GM11168 (cell line): ENCODE data around the gene C1QTNF1.

Source experiments
- in situ Hi-C: fragments of 300-500 bp; cut with MboI; formaldehyde crosslinking; loops from one replicate; pipeline ENCODE4 v1.12.0; 2022; ENCODE audit warnings: low sequenced_read_pairs; ENCODE audit not compliant: unreplicated experiment

The C1QTNF1 gene

DNA sequence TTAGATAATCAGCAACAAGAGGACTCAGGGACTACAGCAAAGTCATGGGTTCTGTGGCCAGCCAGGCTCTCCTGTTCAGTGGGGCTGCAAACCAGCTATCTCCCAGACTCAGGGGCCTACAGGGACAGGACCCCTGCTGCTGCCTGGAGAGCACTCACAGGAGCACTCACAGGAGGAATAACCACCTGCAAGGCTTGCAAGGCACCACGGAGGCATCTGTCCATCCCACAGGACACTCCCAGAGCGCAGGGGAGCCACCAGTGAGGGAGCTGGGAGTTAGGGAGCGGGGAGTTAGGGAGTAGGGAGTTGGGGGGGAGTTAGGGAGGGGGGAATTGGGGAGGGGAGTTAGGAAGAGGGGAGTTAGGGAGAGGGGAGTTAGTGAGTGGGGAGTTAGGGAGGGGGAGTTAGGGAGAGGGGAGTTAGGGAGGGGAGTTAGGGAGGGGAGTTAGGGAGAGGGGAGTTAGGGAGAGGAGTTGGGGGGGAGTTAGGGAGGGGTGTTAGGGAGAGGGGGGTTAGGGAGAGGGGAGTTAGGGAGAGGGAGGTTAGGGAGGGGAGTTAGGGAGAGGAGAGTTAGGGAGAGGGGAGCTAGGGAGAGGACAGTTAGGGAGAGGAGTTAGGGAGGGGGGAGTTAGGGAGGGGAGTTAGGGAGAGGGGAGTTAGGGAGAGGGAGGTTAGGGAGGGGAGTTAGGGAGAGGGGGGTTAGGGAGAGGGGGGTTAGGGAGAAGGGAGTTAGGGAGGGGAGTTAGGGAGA lies 20.1 kb upstream of the C1QTNF1 start:
- in situ Hi-C loops: no loop called here

- in situ Hi-C loops: no loop called here
These were observed 18.7 kb upstream of the C1QTNF1 start for GRCh38 chr17:79005063-79005861.

GRCh38 chr17:79006046-79006445 lies 17.9 kb upstream of the C1QTNF1 start:
- in situ Hi-C loops: no loop called here

DNA sequence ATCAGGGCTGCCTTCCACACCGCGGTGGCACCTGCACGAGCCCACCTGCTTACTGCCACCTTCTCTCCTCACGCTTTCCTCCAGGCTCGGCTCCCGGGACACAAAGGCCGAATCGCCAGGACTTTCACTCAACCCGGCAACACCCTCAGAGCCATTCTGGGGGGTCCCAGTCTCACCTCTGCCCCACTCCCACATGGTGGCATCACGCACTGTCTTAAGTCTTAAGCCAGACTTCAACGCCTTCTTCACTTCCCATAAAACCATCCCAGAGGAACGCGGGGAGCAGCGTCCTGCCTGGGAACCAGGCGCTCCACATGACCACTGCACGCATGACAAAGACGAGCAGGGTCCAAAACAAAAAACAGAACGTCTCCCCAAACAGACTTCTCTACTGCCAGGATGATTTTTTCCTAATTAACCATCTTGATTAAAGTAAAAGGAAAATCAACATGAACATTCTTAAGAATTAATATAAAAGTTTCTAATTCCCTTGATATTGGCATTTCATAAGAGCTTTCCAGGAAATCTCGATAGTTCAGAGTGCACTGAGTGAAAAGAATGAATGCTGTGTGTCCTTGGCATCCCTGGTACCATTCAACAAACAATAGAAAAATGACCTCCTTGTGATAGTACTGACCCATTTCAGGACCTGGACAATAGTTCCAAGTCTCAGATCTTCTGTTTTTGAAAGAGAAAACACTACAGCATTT lies 17.0 kb upstream of the C1QTNF1 start:
- in situ Hi-C loops: no loop called here

DNA sequence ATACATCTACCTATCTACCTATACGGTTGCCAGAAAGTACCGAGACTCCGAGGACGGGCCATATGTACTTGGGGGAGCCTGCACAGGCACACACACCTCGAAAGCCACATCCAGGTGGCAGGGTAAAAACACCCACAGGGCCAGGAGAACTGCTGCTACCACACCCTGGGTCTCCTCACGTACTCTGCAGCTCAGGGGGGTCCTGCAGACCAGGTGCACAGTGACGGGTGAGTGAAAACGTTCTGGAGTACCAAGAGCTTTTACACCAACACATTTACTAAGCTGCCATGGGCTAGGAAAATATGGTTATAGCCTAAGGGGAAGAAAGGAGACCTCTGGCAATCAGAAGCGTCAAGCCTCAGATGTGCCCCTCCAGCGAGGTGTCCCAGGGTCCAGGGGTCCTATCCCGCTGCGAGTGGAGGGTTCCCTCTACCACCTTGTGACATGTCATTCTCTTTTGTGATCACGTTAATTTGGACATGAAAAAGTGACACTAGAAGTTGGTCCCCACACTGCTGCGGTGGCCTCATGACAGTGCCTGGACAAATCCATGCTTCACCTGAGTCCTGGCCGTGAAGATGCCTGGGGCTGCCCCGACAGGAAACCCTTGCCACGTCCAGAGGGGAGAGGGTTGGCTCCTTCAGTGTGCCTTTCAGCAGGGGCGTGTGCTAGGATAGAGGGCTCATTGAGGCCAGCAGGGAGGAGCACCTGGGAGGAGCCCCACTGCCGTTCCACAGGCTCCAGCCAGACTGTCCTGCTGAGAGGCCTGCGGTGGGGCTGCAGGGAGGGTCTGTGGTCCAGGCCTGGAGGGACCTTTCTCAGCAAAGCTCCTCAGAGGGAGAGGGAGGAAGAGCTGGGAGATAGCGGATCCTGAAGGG lies 16.2 kb upstream of the C1QTNF1 start:
- in situ Hi-C loops: no loop called here

DNA sequence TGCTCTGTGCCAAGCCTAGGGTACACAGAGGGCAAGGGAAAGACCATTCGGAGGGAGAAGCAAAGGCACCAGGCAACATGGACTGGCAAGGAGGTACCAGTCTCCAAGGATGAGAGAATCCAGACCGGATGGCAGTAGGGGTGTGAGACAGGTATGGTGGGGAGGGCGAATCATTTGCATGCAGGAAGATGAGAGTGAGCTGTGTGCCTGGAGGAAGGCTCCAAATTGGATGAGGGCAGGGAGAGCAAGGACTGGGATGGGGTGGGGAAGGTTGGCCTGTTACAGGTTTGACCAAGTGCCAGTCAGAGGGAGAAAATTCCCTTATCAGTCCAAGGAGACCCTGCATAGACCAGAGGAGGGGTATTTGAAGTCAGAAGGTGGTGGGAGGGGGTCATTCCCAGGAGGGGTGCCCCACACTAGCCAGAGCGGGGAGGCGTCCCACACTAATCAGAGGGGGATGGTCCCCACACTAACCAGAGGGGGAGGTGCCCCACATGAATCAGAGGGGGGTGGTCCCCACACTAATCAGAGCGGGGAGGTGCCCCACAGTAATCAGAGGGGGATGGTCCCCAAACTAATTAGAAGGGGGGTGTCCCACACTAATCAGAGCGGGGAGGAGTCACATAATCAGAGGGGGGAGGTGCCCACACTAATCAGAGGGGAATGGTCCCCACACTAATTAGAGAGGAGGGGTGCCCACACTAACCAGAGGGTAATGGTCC lies 15.1 kb upstream of the C1QTNF1 start:
- in situ Hi-C loops: no loop called here

DNA sequence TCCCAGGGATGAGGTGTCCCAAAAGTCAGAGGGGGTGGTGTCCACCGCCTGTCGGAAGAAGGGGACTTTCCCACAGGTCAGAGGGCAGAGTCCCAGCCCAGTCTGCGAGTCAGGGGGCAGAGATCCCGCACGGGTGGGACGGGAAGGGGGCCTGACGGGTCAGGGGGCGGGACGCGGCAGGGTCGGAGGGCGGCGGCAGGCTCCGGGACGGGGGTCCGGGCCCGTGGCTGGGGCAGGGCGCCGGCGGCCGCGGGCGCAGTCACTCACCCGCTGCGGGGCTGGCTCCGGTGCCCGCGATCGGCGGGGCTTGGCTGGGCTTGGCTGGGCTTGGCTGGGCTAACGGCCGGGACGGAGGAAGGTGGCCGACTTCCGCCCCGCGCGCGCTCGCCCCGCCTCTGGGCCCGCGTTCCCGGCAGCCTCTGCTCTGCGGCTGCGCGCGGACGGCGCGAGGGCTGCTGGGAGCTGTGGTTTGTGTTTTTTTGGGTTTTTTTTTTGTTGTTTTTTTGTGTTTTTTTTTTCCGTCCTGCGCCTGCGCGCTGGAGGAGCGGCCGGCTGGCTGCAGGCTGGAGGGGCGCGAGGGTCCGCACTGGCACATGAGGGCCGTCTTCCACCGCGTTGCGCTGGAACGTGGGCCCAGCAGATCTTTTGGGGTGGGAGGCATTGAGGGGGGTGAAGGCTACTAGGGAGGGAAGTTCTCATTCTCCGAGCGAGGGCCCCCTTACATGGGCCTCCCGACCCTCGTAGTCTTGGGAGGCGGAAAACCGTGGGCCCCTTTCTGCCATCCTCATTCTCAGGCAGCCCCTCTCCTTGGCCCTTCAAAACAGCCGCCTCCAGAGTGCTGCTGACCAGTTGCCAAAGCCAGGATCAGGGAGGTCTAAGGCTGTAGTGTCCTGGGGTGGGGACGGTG lies 14.3 kb upstream of the C1QTNF1 start, which contains the start of gene CANT1:
TSS of gene CANT1 (minus strand) at position 368 of the 907 bp plus-strand sequence. CDS start 12,142 bp downstream, outside the sequence.
- in situ Hi-C loops: no loop called here

- in situ Hi-C loops: no loop called here
These were observed 13.7 kb upstream of the C1QTNF1 start for GRCh38 chr17:79010304-79010646.

DNA sequence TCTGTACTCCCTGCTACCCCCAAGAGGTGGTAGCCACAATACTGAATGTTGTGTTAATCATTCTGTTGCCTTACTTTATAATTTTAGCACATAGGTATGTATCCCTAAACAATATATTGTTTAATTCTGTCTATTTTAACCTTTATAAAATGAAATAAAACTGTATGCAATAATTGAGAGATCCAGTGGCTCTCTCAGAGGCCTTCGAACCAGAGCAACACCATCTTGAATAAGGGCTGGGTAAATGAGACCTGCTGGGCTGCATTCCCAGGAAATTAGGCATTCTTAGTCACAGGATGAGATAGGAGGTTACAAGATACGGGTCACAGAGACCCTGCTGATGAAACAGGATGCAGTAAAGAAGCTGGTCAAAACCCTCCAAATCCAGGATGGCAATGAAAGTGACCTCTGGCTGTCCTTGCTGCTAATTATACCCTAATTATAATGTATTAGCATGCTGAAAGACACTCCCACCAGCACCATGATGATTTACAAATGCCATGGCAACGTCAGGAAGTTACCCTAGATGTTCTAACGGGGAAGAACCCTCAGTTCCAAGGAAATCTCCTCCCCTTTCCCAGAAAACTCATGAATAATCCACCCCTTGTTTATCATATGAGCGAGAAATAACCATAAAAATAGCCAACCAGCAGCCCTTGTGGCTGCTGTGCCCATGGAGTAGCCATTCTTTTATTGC lies 12.4 kb upstream of the C1QTNF1 start:
- in situ Hi-C loops: no loop called here

DNA sequence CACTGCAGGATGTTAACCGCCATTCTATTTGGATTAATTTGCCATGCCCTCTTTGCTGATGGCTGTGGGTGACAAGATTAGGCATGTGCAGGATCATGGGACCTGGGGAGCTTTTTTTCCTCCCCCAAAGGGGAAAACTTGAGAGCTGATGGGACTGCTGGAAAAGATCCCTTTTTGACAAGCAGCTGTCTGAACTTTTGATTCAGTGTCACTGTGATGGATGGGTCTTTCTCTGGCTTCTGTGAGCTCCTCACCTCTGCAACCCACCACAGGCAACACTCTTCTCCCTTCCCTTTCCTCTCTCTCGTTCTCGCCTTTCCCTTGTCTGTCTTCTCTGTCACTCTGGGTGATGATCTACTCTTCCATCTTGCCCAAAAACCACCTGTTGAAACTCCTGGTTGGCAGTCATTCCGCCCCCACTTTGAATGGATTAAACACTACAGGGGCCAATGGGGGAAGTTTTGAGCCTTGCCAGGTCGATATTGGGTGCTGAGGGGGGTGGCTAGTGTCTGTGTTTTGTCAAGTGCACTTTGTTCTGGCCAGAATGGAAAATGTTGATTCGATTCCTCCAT lies 11.3 kb upstream of the C1QTNF1 start:
- in situ Hi-C loops: no loop called here

DNA sequence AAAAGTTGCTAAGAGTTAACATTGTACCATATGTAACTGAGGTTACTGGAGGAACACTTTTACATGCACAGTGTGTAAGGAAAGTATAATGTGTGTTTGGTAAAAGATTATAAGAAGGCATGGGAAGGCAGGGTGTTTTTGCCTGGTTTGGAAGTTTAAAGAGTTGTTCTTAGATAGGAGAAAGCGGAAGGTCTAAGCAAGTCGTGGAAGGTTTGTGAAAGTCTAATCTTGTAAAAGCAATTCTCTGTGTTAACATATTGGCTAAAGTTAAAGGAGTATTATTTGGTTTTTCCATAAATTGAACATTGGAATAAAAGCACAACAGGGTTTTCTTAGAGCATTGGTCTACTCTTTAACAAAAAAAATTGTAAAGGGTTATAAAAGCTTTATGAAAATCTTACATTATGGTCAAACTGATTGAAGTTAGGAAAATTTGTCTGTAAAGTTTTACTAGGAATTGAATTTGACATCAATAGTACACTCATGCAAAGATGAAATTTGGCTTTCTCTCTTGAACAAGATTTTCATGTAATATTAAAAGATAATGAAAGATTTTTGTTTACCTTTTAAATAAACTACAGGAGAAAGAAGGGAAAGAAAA lies 9.7 kb upstream of the C1QTNF1 start:
- in situ Hi-C loops: no loop called here

DNA sequence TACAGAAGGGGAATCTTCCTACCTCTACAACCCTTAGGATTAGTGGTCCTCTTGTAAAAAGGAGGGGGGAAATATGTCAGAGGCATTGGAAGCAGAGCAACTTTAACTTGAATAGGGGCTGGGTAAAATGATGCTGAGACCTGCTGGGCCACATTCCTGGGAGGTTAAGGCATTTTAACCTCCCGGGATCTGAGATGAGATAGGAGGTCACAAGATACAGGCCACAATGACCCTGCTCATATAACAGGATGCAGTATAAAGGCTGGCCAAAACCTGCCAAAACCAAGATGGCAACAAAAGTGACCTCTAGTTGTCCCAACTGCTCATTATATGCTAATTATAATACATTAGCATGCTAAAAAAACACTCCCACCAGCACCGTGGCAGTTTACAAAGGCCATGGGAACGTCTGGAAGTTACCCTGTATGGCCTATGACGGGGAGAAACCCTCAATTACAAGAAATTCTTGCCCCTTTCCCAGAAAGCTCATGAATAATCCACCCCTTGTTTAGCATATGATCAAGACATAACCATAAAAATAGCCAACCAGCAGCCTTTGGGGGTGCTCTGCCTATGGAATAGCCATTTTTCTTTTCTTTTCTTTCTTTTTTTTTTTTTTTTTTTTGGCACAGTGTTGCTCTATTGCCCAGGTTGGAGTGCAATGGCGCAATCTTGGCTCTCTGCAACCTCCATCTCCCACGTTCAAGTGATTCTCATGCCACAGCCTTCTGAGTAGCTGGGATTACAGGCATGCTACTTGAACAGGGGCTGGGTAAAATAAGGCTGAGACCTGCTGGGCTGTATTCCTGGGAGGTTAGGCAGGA lies 6.2 kb upstream of the C1QTNF1 start:
- in situ Hi-C loops: no loop called here

- in situ Hi-C loops: no loop called here
These were observed 5.6 kb upstream of the C1QTNF1 start for GRCh38 chr17:79018370-79018695.

DNA sequence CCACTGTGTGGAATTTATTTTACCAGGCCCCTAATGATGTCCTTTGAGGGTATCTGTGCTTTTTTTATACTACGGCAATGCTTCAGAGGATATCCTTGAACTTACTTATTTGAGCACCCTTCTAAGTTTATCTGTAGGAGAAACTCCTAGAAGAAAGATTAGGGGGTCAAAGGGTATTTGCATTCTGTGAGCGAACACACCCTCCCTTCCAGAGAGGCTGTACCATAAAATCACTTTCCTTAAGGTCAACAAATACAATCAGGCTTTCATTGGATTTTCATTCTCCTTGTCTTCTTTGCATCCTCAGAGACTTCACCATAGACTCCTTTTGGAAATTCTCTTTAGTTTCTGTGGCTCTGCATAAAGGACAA lies 4.7 kb upstream of the C1QTNF1 start:
- in situ Hi-C loops: no loop called here

GRCh38 chr17:79019632-79020584 lies 4.1 kb upstream of the C1QTNF1 start:
- in situ Hi-C loops: no loop called here
